DMS53 treated with DMSO at 0.1 percent for 48 hours (cell line): ENCODE results near the gene RALGAPB.
"Not testable (repeated sequence)": the region's sequence is repeated elsewhere in the genome, so short reads cannot be mapped to it uniquely, and the experiment has no call there.

ENCODE experiments used
- DNase-seq: peaks from one replicate; lab custom pipeline; 2025; ENCODE audit not compliant: unreplicated experiment; lab: John Stamatoyannopoulos, UW

The RALGAPB gene

DNA sequence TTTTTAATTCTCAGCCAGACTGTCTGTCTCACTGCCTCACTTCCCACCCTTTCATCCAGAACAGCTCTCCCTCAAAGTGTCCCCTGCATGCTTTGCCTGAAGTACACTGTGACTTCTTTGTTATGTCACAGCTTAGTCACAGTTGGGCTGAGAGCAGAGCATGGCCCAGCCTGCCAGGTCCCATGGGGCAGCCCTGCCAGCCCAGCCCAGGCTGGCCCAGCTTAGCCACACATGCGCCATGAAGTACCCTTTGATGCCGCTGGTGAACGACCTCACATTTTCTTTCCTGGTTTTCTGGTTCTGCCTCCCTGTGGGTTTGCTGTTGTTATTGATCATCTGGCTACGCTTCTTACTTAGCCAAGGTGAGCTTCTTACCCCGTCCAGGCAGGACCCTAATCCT is 108.4 kb downstream of the RALGAPB start, which contains the start of gene ADIG:
TSS of gene ADIG (plus strand) at position 185 of the 400 bp plus-strand sequence. CDS start at position 239, 54 bp downstream.
- no peak for DNase-seq

GRCh38 chr20:38581830-38582358 is 109.3 kb downstream of the RALGAPB start:
- no peak for DNase-seq

DNA sequence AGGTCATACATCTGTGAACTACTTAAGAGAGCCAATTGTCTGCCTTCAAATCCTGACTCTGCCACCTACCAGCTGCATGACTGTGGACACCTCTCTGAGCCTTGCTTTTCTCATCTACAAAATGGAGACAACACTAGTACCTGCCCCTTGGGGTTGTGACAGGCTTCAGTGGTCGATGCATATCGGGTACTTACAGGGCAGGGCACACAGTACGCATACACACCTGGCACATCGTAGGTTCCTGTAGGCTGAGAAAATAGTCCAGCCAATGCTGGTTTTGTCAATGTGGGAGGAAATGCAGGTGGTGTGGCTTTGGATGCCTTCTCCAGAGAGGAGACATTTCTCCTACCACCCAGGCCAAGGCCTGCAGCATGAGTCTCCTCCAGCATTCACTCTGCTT is 110.7 kb downstream of the RALGAPB start:
- no peak for DNase-seq

DNA sequence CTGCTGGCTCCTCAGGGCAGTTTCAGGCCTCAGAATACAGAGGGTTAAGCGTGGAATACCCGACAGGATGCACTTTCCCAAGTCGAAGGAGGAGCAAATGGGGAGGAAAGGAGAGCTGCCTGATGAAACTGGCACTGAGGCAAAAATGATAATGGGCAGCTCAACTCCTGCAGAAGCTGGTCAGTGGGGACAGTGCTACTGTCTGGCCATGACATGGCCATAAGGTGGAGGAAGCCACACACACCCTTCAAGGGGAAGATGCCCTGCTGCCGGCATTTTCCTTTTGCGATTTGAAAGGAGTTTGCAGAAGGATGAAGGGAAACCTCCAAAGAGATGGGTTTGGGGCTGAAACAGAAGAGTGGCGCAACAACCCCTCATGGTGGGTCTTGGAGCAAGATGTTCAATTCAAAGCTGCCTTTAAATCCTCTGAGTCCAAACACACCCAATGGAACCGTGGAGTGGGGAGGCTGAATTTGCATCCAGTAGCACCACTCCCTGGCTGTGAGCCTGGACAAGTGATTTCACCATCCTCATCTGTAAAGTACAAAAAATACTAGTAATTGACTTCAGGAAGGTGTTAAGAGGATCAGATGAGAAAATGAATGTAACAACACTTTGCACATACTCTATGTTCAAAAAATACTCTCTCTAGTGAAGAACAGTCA is 111.6 kb downstream of the RALGAPB start:
- DNase-seq = no peak

- DNase-seq = no peak
Measured at GRCh38 chr20:38585404-38586180, 112.9 kb downstream of the RALGAPB start.

- no peak for DNase-seq
Measured at GRCh38 chr20:38586181-38586525, 113.5 kb downstream of the RALGAPB start.

DNA sequence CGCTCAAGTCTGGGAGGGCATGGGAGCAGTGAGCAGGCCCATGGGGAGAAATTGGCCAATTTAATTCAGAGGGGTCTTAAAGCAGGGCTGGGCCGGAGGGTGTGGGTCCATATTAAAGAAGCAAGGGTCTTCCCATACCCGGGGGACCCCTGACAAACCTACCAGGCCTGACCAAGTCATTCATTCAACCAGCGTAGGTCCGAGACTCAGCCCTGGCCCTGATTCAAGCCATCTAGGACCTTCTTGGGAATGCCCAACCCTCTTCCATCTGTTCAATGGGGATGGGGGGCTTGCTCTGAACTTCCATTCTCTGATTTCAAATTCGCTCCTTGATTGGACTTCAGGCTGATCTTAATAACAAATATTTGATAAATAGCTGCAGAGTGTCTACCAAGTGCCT is 115.7 kb downstream of the RALGAPB start:
- DNase-seq = no peak

DNA sequence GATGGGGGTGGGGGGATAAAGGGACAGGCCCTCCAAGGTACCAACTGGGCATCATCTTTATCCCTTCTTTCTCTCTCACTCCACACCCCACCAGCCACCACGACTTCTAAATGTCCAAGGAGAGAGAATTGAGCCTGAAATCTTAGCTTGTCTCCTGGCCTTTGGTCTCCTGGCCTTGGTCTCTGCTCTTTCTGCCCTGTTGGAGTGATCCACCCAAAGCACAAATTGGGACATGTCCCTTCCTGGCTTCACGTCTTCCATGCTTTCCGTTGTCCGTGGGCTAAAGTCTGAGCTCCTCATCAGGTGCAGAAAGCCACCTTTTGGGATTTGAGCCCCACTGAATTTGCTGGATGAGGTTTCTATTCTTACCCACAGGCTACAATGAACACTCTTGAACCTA is 116.7 kb downstream of the RALGAPB start:
- no peak for DNase-seq

- DNase-seq = no peak
Measured at GRCh38 chr20:38589967-38590675, 117.5 kb downstream of the RALGAPB start.

DNA sequence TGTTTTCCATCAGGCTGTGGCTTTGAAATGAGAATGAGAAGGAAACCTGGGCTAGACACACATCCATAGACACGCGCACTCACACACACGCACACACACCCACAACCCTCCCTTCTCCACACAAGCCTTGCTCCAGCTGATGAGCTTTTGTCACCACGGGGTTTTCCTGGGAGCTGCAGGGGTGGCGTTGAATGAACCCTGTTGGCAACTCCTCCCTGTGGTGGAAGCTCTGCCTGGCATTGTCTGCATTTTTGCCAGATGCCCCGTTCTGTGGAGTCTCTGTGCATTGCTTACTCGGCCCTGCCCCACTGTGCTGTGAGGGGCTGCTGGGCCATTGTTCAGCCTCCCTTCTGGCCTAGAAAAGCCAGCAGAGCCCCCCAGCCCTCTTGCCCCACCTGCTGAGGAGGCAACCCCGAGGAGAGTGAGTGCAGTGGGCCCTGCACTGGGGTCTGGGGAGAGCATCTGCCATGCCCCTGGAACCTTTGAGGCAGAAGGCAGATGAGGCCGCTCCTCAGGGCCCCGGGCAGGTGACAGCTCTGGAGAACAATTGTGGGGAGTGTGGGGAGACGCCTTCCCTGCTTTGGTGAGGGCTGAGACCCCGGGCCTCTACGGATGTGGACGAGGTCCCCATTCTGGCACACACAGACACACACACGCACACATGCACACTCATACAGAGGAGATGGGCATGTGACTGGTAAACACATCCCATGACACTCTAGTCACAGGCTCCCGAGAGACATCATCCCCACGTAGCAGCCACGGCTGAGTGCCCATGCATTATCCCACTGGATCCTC is 118.2 kb downstream of the RALGAPB start:
- DNase-seq = no peak

DNA sequence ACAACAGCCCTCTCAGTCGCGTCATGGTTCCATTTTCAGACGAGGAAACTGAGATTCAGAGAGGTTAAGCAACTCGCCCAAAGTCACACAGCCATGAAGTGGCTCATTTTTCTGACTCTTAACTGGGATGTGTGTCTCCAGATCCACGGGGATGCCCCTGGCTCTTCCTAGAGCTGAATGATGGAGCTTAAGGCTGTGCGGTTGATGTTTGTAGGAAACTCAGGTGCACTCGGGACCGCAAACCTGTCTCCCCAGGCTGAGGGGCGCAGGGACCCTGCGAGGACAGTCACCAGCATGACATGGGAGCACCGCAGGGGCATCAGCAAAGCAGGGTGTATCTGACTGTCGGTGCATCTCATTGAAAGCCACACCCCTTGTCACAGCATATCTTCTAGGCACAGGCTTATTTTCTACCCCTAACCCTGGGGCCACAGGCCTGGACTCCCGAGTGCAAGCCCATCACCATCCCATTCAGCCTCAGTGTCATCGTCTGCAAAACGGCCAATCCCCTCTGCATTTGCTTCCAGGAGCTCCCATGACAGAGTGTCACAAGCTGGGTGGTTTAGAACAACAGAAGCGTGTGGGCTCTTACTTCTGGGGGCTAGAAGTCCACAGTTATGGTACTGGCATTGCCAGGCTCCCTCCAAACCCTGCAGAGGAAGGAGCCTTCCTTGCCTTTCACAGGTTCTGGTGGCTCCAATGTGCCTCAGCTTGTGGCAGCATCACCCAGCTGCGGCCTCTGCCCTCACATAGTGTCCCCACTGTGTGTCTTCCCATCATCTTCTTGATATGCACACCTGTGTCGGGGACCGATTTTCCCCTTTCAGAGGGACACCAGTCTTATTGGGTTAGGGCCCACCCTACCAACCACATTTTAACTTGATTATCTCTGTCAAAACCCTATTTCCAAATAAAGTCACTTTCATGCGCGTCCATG is 119.1 kb downstream of the RALGAPB start:
- DNase-seq = no peak

GRCh38 chr20:38592411-38592790 is 119.8 kb downstream of the RALGAPB start:
- DNase-seq = not testable (repeated sequence)

GRCh38 chr20:38594281-38594680 is 121.6 kb downstream of the RALGAPB start:
- DNase-seq = not testable (repeated sequence)

GRCh38 chr20:38595886-38596285 is 123.2 kb downstream of the RALGAPB start:
- not testable (repeated sequence) for DNase-seq

DNA sequence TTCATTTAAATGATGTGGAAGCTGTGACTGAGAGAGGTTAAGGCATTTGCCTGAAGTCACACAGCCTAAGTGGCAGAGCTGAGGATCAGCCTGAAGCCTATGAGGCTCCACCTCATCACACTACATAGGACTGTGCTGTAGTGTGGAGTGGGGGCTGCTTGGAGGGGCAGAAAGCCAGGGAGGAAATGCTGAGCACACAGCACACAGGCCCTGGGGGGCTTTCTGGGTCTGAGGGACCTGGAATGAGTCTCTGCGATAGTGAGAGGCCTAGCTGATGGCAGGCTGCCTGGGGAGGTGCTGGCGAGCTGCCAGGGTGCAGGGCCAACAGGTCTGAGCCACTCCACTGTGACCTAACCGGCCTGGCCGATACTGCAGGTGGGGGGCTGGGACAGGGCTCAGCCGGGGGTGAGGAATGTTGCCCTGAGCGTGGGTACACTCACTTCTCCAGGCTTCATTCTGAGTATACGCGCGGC is 126.8 kb downstream of the RALGAPB start:
- DNase-seq = no peak

DNA sequence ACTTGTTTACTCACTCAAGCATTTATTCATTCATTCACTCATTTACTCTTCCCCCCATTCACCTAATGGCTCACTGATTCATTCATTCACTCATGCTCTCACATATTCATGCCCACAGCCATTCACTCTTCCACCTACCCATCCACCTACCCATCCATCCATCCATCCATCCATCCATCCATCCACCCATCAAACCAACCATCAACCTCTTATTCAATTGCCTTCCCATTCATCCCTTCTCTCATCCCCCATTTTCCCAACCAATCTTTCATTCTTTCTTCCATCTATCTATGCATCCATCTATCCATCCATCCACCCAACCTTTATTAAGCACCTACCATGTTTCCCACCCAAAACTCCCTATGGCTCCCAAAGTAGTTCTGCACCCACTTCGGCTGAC is 127.4 kb downstream of the RALGAPB start:
- no peak for DNase-seq

DNA sequence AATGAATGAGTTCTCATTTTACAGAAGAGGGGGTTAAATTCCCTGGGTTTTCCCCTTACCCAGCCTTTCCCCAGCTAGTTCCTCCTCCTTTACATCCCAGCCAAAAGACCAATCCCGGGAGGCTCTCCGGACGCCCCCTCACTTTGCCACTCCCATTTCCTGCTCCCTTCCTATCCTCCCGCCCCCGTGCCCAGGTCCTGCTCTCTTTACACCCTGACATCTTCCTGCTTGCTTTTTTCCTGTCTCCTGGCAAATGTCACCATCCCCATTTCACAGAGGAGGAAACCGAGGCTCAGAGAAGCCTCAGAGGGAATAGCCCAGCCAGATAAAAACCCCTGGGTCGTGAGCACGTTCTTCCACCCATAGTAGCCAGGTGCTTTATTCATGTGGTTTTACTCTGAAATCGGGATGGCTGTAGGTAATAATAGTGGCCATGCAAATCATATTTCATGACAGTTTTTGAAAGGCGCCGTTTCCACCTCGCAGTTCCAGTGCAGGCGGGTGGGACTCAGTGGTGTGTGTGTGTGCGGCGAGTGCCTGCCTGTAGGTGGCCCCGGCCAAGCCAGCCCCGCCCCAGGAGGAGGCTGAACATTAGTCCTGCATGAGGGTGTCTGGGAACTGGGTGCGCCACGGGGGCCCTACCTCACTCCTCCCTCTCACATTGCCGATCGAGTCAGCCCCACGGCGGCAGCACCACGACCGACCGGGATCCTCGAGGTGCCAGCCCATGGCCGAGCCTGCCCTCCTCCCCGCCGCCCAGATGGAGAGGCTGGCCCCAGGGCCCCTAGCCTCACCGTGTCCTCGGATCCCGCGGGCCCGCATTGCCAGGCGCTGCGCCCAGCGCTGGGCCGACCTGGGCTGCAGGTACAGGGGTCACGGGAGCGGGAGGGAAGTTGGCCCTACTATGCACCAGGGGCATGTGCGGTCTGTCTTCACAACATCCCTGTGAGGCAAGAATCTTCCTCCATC is 128.9 kb downstream of the RALGAPB start, which contains the start of gene ARHGAP40:
TSS of gene ARHGAP40 (plus strand) at position 594 of the 969 bp plus-strand sequence.
- DNase-seq = no peak

- no peak for DNase-seq
Measured at GRCh38 chr20:38602185-38602581, 129.5 kb downstream of the RALGAPB start.
